Muscle of back (tissue), 11 donors: ENCODE measurements around the gene AGBL1. TPM values are rescaled to one million over a fixed set of nuclear protein-coding genes. Genes with fewer than 3 reads are reported as not detected.

Experiments used
- DNase-seq, 3 donors: peaks; one replicate each; pipeline versions ENCODE4 v3.0.0 to v3.0.0-alpha.2; 2013
- polyA plus RNA-seq, 10 donors: library from polyadenylated mRNA; unstranded; fragments of 120-200 nt; gene quantifications; one replicate each; pipeline ENCODE4 v1.2.1, GENCODE V29; 2013; ENCODE audit not compliant: insufficient read length in 10 of 10

Gene AGBL1
- polyA plus RNA-seq, 10 donors = 4.3 to 22.4 (median 17.0) TPM

- no peak for DNase-seq
Observed at GRCh38 chr15:86644339-86644738, 564.7 kb downstream of the AGBL1 start.

GRCh38 chr15:86645925-86646500 lies 566.3 kb downstream of the AGBL1 start:
- peak in 2 of 3 donors; percentile 10 to 11 for DNase-seq

- DNase-seq = no peak
Observed at GRCh38 chr15:86647810-86648440, 568.3 kb downstream of the AGBL1 start.

- no peak for DNase-seq
Observed at GRCh38 chr15:86649277-86649676, 569.6 kb downstream of the AGBL1 start.

- no peak for DNase-seq
Observed at GRCh38 chr15:86650094-86650493, 570.4 kb downstream of the AGBL1 start.

GRCh38 chr15:86653344-86654197 lies 573.9 kb downstream of the AGBL1 start:
- DNase-seq = no peak

GRCh38 chr15:86654501-86654900 lies 574.8 kb downstream of the AGBL1 start:
- DNase-seq = no peak

GRCh38 chr15:86657305-86657704 lies 577.6 kb downstream of the AGBL1 start:
- no peak for DNase-seq

GRCh38 chr15:86659724-86660411 lies 580.2 kb downstream of the AGBL1 start:
- DNase-seq = no peak

GRCh38 chr15:86661580-86661979 lies 581.9 kb downstream of the AGBL1 start:
- DNase-seq = no peak

GRCh38 chr15:86663304-86663703 lies 583.6 kb downstream of the AGBL1 start:
- DNase-seq = no peak

- DNase-seq = no peak
Observed at GRCh38 chr15:86663979-86664378, 584.3 kb downstream of the AGBL1 start.

GRCh38 chr15:86664581-86664980 lies 584.9 kb downstream of the AGBL1 start:
- DNase-seq = no peak

GRCh38 chr15:86676002-86676401 lies 596.3 kb downstream of the AGBL1 start:
- DNase-seq = no peak

GRCh38 chr15:86677278-86677677 lies 597.6 kb downstream of the AGBL1 start:
- no peak for DNase-seq

GRCh38 chr15:86685263-86685662 lies 605.6 kb downstream of the AGBL1 start:
- no peak for DNase-seq

- DNase-seq = no peak
Observed at GRCh38 chr15:86689006-86689405, 609.3 kb downstream of the AGBL1 start.

- peak; percentile 6 to 48 (median 26) for DNase-seq
Observed at GRCh38 chr15:86690566-86690965, 610.9 kb downstream of the AGBL1 start.

- DNase-seq = peak in 2 of 3 donors; percentile 25 to 30
Observed at GRCh38 chr15:86691091-86691663, 611.5 kb downstream of the AGBL1 start.

- peak in 1 of 3 donors; percentile 2 for DNase-seq
Observed at GRCh38 chr15:86700864-86701610, 621.4 kb downstream of the AGBL1 start.

GRCh38 chr15:86701611-86701963 lies 621.9 kb downstream of the AGBL1 start:
- DNase-seq = no peak
